HG03064 (cell line): ENCODE measurements around the gene CDH23.

ENCODE experiments used
- ATAC-seq: cut with Tn5 transposase; IDR thresholded peaks from one replicate; pipeline ENCODE4 v1.9.1; 2021; ENCODE audit warnings: low read depth; ENCODE audit not compliant: unreplicated experiment

Gene CDH23

DNA sequence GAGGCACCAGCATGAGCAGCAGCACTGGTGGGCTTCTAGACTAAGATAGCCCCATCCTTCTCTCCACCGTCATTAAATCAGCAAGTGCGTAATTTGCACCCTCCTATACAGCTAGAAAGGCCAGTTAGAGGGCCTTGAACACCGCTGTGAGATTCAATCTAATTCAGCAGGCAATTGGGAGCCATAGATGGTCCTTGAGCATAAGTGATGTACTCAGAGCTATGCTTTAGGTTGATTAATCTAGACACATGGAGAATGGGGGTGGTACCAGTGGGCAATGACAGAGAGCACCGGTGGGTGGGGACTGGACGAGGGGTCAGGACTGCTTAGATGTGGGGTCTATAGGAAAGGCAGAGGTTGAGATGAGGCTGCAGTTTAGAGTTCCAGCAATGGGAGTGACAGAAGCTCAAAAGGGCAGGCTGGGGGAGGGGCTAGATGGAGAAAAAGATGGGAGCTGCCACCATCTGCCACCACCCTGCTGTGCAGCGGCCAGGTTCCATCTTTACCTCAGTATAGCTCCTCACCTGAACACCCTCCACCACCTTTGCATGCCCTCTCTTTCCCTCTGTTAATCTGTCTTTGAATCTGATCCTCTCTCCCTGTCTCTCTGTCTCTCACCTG lies 235.6 kb downstream of the CDH23 start:
- ATAC-seq: no peak

DNA sequence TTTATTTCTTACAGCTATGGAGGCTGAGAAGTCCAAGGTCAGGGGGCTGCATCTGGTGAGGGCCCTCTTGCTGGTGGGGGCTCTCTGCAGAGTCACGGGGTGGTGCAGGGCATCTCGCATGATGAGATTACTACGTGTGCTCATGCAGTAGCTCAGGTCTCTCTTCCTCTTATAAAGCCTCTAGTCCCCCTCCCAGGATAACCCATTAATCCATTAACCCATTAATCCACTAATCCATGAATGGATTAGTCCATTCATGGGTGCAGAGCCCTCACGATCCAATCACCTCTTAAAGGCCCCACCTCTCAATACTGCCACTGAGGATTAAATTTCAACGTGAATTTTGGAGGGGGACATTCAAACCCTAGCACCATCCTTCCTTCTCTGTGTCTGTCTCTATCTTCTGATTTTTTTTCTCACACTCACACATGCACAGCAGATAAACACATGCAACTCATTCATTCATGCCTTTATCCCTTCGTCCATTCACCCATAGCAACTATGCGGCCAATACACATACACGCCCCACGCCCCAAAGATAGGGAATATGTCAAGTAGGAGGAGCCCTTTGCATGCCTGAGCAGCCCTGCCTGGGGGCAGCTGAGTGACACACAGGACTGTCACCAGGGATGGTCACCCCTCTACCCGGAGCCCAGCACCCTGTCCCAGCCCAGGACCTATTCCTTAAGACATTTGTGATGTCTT lies 236.3 kb downstream of the CDH23 start:
- no peak for ATAC-seq

DNA sequence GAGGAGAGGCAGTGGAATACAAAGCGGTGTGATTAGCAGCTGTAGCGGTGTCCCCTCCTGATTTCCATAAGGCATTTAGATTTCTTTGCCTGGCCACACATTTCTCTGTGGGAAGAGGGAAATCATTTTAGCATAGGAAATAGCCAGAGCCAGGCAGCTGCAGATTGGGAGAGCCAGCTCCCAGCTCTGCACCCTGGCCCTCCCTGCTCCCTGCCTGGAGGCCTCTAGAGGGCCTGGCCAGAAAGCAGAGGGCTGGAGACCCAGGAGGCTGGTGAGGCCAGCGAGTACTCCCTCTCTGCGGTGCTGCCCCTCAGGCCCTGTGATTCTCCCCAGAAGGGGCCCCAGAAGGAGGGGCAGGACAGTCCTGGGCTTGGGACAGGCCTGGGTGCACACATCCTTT lies 237.2 kb downstream of the CDH23 start:
- no peak for ATAC-seq

DNA sequence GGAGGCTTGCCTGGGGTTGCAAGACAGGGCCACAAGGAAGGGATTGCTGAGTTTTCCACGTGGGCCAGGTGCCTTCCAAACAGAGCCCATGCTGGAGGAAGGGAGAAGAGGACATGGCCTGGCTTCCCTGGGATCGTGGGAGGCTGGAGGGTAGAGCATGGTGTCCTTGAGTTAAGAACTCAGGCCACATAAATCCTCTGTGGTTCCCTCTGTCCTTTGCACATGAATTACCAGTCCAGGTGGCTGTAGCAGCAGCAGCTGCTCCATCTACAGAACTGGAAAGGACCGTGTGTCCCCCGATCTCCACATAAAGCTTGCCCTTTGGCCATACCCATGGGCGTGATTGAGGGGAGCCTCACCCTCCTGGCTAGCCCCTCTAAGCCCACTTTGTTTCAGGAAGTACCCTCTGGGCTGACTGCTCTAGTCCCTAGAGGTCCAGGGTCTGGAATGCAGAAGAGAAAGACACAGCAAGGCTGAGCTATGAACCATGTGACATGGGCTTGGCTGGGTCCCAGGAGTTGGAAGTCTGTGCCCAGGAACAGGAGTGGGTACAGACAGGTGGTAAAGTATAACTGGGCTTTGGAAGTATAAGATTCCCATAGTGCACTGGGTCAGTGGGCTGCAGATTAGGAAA lies 237.9 kb downstream of the CDH23 start:
- no peak for ATAC-seq

DNA sequence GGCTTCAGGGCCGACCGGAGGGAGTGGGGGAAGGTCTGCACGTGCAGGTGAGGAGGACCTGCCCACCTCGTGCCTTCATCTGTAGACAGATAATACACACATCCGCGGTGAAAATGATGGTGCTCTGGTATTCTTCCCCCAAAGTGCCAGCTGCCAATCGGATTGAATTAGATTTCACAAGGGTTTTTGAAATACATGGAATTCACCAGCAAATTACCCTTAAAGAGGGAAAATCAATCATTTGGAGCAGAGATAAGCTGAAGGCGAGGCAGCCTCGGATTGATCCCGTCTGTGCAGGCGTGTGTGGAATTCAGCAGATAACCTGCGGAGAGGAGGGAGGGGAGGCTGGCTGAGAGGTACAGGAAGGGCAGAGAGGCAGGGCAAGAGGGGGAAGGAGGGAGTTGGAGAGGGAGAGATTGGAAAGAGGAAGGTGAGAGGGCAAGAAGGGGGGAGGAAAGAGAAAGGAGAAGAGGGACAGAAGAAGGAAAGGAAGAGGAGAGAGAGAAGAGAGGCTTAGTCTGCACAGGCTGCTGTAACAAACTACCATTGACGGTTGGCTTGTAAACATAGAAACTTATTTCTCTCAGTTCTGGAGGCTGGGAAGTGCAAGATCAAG lies 238.6 kb downstream of the CDH23 start:
- ATAC-seq: no peak

DNA sequence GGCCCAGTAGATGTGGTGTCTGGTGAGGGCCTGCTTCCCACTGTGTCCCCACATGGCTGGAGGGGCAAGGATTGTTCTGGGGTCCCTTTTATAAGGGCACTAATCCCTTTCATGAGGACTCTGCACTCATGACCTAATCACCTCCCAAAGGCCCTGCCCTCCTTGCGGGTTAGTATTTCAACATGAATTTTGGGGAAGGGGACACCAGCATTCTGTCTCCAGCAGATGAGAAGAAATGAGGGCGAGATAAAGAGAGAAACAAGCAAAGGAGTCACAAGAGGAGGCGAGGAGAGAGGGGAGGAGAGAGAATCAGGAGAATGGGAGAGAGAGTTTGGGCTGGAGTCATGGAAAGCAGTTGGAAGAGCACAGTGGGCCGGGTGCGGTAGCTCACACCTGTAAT lies 239.1 kb downstream of the CDH23 start:
- ATAC-seq: no peak

DNA sequence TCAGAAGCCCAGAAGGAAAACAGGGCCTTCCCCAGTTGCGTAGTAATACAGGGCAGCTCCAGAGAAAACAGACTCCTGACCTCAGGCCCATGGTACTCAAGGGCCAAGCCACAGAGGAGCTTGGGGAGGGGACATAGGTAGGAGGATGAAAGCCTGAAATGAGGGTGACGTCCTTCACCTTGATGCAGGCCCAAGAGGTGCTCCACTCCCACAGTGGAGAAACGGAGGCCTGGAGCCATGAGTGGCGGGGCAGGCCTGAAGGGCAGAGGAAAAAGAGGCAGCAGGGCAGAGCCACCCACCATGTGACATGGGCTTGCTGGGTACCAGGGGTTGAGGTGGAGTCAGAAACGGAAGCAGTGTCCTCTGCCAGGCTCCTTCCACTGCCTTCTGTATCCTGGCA lies 239.9 kb downstream of the CDH23 start:
- no peak for ATAC-seq

DNA sequence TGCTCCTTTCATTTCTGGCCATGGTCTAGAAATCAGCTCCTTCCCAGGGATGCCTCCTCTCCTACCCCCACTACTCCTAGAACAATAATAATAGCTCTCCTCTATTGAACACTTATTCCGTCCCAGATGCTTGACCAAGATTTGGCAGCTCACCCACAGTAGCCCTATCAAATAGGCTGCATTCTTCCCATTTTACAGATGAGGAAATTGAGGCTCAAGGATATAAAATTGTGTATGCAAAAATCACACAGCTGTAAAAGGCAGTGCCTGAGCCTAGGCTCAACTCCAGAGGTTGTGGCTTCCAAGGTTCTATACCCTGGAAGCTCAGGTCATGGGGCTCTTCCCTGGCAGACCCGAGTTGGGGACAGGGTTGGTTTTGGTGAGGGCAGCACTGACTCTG lies 240.6 kb downstream of the CDH23 start:
- no peak for ATAC-seq

DNA sequence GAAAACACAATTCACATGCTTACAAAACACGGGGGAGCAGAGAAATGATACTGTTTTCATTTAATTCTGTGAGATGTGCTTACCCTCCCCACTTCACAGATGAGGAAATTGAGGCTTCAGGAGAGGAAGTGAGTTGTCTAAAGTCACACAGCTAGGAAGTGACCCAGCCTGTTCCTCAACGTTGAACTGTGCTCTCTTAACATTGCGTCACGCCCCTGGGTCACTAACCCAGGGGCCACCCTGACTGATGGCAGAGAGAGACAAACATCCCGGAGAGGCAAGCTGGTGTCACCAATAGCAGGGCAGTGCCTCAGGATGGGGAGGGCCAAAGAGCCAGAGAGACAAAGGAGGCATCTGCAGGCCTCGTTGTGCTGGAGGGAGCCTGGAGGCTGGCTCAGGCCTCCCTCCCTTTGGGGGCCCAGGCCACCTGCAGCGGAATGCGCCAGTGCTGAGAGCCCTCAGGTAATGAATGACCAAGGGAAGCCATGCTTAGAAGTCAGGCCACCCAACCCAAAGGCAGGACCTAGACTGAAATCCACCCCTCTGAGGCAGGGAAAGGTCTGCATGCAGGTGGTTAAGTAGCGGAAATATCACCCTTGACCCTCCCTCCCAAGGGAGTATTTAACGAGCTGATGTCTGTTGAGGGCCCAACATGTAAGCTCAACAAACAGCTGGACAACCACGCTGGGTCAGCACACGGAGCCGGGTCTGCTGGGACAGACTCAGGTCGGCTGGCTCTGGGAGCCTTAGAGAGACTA lies 241.5 kb downstream of the CDH23 start:
- no peak for ATAC-seq

DNA sequence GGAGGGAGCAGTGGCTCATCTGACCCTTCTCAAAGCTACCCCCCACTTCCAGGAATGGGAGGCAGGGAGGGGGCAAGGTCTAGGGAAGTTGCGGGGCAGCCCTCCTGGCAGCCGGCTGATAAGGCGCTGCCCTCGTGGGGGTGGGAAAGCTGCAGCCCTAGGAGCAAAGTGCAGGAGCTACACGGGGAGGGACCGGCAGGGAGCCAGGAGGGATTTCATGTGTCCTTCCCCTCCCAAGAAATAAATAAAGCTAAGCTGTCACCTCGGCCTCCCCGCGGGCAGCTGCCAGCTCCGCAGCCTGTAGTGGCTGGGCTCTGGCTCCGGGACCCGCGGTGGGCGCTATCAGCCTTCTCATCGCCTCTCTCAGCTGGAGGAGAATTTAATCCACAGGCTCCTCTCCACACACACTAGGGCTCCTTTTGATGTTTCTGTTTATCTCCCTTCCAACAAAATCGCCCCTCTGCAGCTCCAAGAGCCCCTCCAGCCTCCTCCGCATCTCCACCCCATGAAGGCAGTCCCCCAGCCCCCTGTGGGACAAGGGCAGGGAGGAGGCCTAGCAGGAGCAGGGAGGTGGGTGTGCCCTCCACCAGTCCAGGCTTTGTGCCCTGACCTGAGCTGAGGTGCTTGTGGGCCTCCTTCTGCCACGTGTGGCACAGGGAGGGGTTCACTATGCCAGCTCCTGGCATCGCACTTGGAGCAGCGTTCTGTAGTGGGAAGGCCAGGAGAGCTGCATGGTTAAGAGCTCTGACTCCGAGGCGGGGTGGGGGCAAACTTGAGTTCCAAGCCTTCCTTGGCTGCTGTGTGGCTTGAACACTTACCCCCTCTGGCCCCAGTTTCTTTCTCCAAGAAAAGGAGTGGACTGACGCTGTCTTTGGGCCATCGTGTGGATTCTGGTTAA lies 242.4 kb downstream of the CDH23 start:
- no peak for ATAC-seq

DNA sequence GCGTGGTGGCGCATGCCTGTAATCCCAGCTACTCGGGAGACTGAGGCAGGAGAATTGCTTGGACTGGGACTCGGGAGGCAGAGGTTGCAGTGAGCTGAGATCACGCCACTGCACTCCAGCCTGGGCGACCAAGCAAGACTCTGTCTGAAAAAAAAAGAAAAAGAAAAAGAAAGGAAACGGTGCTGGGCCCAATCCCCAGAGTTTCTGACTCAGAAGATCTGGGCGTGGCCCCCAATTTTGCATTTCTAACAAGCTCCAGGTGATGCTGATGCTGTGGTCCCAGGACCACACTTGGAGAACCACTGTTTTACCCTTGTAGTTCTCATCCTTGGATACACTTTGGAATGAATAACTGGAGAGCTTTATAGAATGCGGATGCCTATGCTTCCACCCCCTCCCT lies 243.9 kb downstream of the CDH23 start:
- no peak for ATAC-seq

DNA sequence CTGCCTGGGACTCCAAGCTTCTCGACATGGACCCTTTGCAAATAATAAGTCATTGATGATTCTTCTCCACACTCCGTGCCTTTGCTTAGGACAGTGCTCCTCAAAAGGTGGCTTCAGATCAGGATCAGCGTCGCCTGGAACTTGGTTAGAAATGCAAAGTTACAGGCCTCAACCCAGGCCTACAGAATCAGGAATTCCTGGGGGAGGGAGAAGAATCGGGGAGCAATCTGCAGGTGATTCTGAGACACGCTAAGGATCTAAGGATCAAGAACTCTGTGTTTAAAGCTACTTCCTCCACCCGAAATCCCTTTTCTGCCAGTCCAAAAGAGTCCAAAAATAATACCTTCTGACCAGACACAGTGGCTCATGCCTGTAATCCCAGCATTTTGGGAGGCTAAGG lies 244.7 kb downstream of the CDH23 start:
- ATAC-seq: no peak

DNA sequence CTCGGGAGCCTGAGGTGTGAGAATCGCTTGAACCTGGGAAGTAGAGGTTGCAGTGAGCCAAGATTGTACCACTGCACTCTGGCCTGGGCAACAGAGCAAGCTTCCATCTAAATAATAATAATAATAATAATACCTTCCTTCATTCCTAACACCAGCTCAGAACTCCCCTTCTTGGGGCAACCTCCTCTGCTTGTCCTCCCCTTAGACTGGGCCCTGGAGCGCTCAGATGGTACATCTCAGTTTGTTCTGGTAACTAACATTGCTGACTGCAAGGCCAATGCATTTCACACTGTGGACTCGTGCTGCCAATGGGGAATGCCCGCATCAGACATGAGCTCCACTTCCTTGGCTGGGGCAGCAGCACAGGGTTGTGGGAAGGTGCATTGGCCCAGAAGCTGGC lies 245.3 kb downstream of the CDH23 start:
- ATAC-seq: no peak

DNA sequence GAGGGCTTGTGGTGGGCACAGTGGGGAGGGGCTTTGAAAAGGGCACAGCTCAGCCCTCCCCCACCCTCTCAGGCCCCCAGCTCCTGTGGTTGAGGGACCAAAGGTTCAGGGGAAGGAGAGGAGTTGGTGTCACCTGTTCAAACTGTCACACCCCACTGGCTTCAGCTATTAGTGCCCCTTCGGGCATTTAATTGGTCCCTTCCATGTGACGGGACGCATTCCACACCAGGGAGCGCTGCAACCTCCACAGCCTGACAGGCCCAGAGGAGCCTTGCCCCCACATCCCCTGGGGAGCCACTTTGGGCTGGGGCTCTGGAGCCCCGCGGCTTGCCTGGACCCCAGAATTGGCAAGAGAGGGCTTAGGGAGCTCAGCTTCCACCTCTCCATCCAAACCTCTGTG lies 247.2 kb downstream of the CDH23 start:
- no peak for ATAC-seq

DNA sequence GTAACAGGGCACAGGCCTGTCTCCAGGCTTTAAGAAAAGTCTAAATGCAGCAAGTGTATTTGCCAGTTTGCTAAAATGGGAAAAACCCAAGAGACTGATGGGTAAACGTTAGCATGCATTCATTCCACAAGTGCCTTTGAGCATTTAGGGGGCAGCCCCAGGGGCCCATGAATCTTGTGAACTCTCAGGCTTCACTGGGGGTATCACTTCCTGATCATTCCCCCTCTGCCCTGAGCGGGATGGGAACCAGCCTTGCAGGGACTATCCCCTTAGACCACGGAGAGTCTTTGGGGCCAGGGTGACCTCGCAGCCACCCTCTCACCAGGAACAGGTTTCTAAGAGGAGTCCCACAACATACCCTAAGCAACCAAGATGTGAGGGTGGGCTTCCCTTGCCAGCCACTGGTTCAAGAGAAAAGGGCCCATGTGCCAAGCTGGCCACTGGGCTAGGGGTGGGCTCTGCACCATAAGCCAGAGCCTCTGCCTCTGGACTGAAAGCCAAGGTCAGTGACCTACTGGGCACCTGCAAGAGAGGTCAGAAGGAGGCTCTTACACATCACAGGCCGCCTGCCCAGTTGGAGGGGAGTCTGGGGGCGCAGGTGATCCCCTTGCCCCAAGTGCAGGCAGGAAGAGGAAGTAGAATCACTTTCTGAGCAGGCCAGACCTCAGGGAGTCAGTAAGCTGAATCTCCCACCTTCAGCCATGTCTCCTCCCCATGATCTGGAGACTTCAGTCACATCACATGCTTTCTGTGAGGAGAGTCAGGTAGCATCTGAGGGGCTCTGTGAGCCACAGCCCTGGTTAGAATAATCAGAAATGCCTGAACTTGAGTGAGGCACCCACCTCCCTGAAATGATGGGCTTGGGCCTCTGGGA lies 247.8 kb downstream of the CDH23 start:
- ATAC-seq: no peak

DNA sequence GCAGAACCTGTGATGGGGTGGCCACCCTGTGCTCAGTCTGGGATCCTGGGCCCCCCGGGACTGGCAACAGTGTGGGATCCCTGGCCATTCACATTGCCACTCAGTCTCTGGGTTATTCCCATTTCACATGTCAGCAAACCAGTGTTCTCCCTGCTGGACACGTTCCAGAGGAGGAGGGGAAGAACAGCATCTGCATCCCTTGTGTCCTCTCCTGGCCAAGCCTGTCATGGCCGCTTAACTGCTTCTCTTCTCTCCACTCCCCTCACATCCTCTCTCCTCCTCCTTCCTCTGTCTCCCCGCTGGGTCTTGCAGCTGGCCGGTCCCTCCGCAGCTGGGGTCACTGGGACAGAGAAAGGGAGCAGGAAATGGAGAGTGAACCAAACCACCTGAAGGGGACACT lies 248.5 kb downstream of the CDH23 start:
- no peak for ATAC-seq

DNA sequence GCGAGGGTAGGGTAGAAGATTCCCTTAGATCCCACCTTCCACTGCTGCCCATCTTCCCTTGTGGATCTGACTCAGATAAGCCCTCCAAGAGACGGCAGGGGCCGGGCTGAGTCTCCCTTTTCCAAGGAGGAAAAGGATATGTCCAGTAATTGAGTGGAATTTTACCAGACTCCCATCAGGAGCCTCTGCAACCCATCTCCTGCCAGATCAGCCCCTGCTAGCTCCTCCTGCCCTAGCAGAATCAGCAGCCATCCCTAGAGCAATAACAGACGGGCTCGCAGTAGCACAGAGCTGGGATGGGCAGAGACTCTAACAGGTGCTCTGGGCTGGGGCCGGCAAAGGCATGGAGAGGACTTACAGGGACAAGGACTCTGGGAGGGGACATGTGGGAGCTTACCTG lies 249.3 kb downstream of the CDH23 start:
- ATAC-seq: no peak

DNA sequence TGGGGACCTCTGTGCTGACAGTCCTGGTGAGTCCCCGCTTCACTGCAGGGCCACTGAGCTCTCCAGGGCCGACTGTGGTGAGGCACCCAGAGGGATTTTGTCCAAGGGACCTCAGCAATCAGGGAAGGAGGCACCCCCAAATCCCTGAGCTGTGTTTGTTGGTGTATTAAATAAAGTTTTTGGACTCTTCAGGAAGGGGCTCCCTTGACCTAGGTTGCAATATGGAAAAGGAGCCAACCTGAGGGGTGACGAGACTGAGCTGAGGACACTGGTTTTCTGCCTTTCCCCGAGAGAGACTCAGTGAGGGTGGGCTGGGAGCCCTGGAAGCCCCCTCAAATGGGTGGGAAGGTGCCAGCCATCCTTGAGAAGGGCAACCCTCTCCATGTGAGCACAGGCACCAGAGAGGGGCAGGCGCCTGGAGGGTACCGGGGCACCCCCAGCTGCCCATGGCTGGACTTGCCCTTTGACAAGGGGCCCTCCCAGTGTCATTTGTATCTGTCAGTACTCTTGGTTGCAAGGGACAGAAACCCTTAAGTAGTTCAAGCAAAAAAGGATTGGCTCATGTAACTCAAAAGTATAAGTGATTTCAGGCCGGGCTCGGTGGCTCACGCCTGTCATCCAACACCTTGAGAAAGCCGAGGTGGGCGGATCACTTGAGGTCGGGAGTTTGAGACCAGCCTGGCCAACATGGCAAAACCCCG lies 250.0 kb downstream of the CDH23 start:
- no peak for ATAC-seq
